Smooth muscle cell (in vitro differentiated cells): ENCODE results near the gene LYPD5. TPM values are rescaled to one million over a fixed set of nuclear protein-coding genes. Genes with fewer than 3 reads are reported as not detected.
"Not testable (repeated sequence)": the region's sequence is repeated elsewhere in the genome, so short reads cannot be mapped to it uniquely, and the experiment has no call there.

Experiments
- DNase-seq: peaks from one replicate; lab custom pipeline; 2025; ENCODE audit not compliant: unreplicated experiment; lab: John Stamatoyannopoulos, UW
- H2AFZ ChIP-seq: fragments of 200-600 bp; sonication (generic); 2 replicates; pipeline ENCODE4 v1.6.0; 2016; ENCODE audit warnings: antibody characterized with exemption, low read depth, mild to moderate bottlenecking
- H3F3A ChIP-seq: fragments of 200-600 bp; sonication (generic); 2 replicates; pipeline ENCODE4 v1.6.0; 2017; ENCODE audit warnings: antibody characterized with exemption, low read depth
- H3K27ac ChIP-seq: fragments of 200-600 bp; sonication (generic); 2 replicates; pipeline ENCODE4 v1.5.1; 2016; ENCODE audit warnings: low read depth, mild to moderate bottlenecking
- H3K27me3 ChIP-seq: fragments of 200-600 bp; sonication (generic); 2 replicates; pipeline ENCODE4 v1.6.1; 2016; ENCODE audit warnings: low read depth, mild to moderate bottlenecking
- H3K36me3 ChIP-seq: fragments of 200-600 bp; sonication (generic); 2 replicates; pipeline ENCODE4 v1.5.1; 2016; ENCODE audit warnings: low read depth
- H3K4me1 ChIP-seq: fragments of 200-600 bp; sonication (generic); 2 replicates; pipeline ENCODE4 v1.5.1; 2016; ENCODE audit warnings: low read depth
- H3K4me2 ChIP-seq: fragments of 200-600 bp; sonication (generic); 2 replicates; pipeline ENCODE4 v1.6.0; 2016; ENCODE audit warnings: mild to moderate bottlenecking
- H3K4me3 ChIP-seq: fragments of 200-600 bp; sonication (generic); 2 replicates; pipeline ENCODE4 v1.5.1; 2016; ENCODE audit warnings: mild to moderate bottlenecking
- H3K79me2 ChIP-seq: fragments of 200-600 bp; sonication (generic); 2 replicates; pipeline ENCODE4 v1.6.0; 2016; ENCODE audit warnings: low read depth, mild to moderate bottlenecking
- H3K9ac ChIP-seq: fragments of 200-600 bp; sonication (generic); 2 replicates; pipeline ENCODE4 v1.6.0; 2016; ENCODE audit warnings: low read depth
- H3K9me3 ChIP-seq: fragments of 200-600 bp; sonication (generic); replicated peaks from 2 replicates; pipeline ENCODE4 v1.5.1; 2016; ENCODE audit warnings: low read depth
- H4K20me1 ChIP-seq: fragments of 200-600 bp; sonication (generic); 2 replicates; pipeline ENCODE4 v1.6.0; 2016; ENCODE audit warnings: low read depth
- CTCF ChIP-seq: fragments of 200-600 bp; sonication (generic); IDR thresholded peaks from 2 replicates; pipeline ENCODE4 v1.5.1; 2017; ENCODE audit warnings: borderline replicate concordance, mild to moderate bottlenecking, antibody characterized with exemption; ENCODE audit not compliant: insufficient read depth, poor library complexity, severe bottlenecking
- WGBS: methylation state at CpG from one replicate; pipeline ENCODE4 v1.1.7; 2016; ENCODE audit warnings: low lambda C conversion rate; 5-methylcytosine and 5-hydroxymethylcytosine counted together
- polyA plus RNA-seq: library from polyadenylated mRNA; unstranded; fragments of >200 nt; fragmentation: Nextera tagmentation; extraction: Ambion mirVana; gene quantifications from 2 replicates; pipeline ENCODE4 v1.2.1, GENCODE V29; 2016
- total RNA-seq: library from RNA; depleted of rRNA; stranded (reverse); fragments of >200 nt; gene quantifications from 2 replicates; pipeline ENCODE4 v1.2.3, GENCODE V29; 2014

Gene LYPD5
- total and polyA plus RNA-seq, 2 experiments from 2014 or later = 2.7 to 3.1 TPM

- Histone ChIP-seq H3K27ac (no peak overlapping the region), H4K20me1 (no peaks in the 10 kb centered on the region), H3K79me2 (no peaks in the 10 kb centered on the region), H3K4me1 (peaks cover 4% of the 10 kb centered on the region), H3K36me3 (no peaks in the 10 kb centered on the region), H3K4me3 (no peak overlapping the region), H3K4me2 (no peak overlapping the region), H3K9ac (no peak overlapping the region), H3K9me3 (no peaks in the 10 kb centered on the region), H3K27me3 (peaks cover 42% of the 10 kb centered on the region), H3F3A (no peaks in the 10 kb centered on the region), H2AFZ (no peak overlapping the region)
- no peak for TF ChIP-seq CTCF
- DNase-seq = no peak
- 93% methylated on average over 7 of the region's 7 CpGs for WGBS
Observed at GRCh38 chr19:43775299-43775890, 26.9 kb downstream of the LYPD5 start.

GRCh38 chr19:43774940-43775258, 27.3 kb downstream of the LYPD5 start:
- not testable (repeated sequence) for H2AFZ ChIP-seq, H3K4me1 ChIP-seq, H3K9me3 ChIP-seq, H3K79me2 ChIP-seq, H4K20me1 ChIP-seq, DNase-seq, H3K9ac ChIP-seq, H3F3A ChIP-seq, H3K27ac ChIP-seq, H3K36me3 ChIP-seq
- 89% methylated on average over 11 of the region's 11 CpGs for WGBS
- Histone ChIP-seq H3K4me2 (peak overlapping the region; percentile 75), H3K4me3 (peak overlapping the region; percentile 19), H3K27me3 (peaks cover 42% of the 10 kb centered on the region)

GRCh38 chr19:43774103-43774939, 27.9 kb downstream of the LYPD5 start:
- Histone ChIP-seq H2AFZ (no peak overlapping the region), H3K9ac (no peak overlapping the region), H3K4me3 (peak overlapping the region; percentile 19), H3K79me2 (no peaks in the 10 kb centered on the region), H3K4me2 (peak overlapping the region; percentile 75), H3K9me3 (no peaks in the 10 kb centered on the region), H3F3A (no peaks in the 10 kb centered on the region), H3K27me3 (peaks cover 42% of the 10 kb centered on the region), H4K20me1 (no peaks in the 10 kb centered on the region), H3K27ac (no peak overlapping the region), H3K4me1 (peaks cover 4% of the 10 kb centered on the region), H3K36me3 (no peaks in the 10 kb centered on the region)
- DNase-seq = peak; percentile 21
- TF ChIP-seq CTCF = peak; percentile 66
- 9% methylated on average over 56 of the region's 63 CpGs for WGBS

GRCh38 chr19:43773725-43774102, 28.5 kb downstream of the LYPD5 start:
- Histone ChIP-seq H4K20me1 (no peaks in the 10 kb centered on the region), H3K27me3 (peaks cover 42% of the 10 kb centered on the region), H3K79me2 (no peaks in the 10 kb centered on the region), H3K4me3 (peak overlapping the region; percentile 19), H2AFZ (no peak overlapping the region), H3K4me2 (peak overlapping the region; percentile 75), H3F3A (no peaks in the 10 kb centered on the region), H3K36me3 (no peaks in the 10 kb centered on the region), H3K27ac (no peak overlapping the region), H3K9me3 (no peaks in the 10 kb centered on the region), H3K9ac (no peak overlapping the region), H3K4me1 (peaks cover 4% of the 10 kb centered on the region)
- no peak for DNase-seq
- no peak for TF ChIP-seq CTCF
- WGBS = 28% methylated on average over 5 of the region's 5 CpGs
